PC-9 (cell line): ENCODE results near the gene SMIM43. TPM values are rescaled to one million over a fixed set of nuclear protein-coding genes. Genes with fewer than 3 reads are reported as not detected.
"Not testable (repeated sequence)": the region's sequence is repeated elsewhere in the genome, so short reads cannot be mapped to it uniquely, and the experiment has no call there.

Source experiments
- BruUV-seq: library from RNA; stranded (reverse); fragments of 400-500 nt; replicated peaks from 2 replicates; lab custom pipeline; 2021; lab: Mats Ljungman, UMichigan
- CTCF ChIA-PET: fragments of 300-600 bp; sonication (Branson Sonifier 250); formaldehyde crosslinking; loops from one replicate; lab custom pipeline; 2022; ENCODE audit warnings: antibody characterized with exemption; lab: Charles Lee
- POLR2A ChIA-PET: fragments of 300-600 bp; sonication (Branson Sonifier 250); formaldehyde crosslinking; loops from one replicate; lab custom pipeline; 2022; ENCODE audit warnings: antibody characterized with exemption; ENCODE audit not compliant: unreplicated experiment; lab: Charles Lee
- DNase-seq, 2 experiments: peaks; one replicate each; pipeline versions ENCODE4 v3.0.0 to v3.0.0-alpha.2; 2015 to 2022; ENCODE audit warnings: mixed read lengths in 1 of 2
- H2AFZ ChIP-seq: fragments of 200-600 bp; sonication (generic); 2 replicates; pipeline ENCODE4 v1.8.1; 2017; ENCODE audit warnings: antibody characterized with exemption
- H3F3A ChIP-seq: fragments of 200-600 bp; sonication (generic); 2 replicates; pipeline ENCODE4 v1.8.1; 2017; ENCODE audit warnings: antibody characterized with exemption, mild to moderate bottlenecking, low read depth; ENCODE audit not compliant: insufficient read depth
- H3K27ac ChIP-seq: fragments of 200-600 bp; sonication (generic); 2 replicates; pipeline ENCODE4 v1.6.1; 2016; ENCODE audit warnings: mixed run types
- H3K27me3 ChIP-seq: fragments of 200-600 bp; sonication (generic); 2 replicates; pipeline ENCODE4 v1.6.1; 2016; ENCODE audit warnings: low read depth, mixed run types; ENCODE audit not compliant: insufficient read depth
- H3K36me3 ChIP-seq: fragments of 200-600 bp; sonication (generic); 2 replicates; pipeline ENCODE4 v1.6.1; 2016; ENCODE audit warnings: low read depth, mixed run types
- H3K4me1 ChIP-seq: fragments of 200-600 bp; sonication (generic); replicated peaks from 2 replicates; pipeline ENCODE4 v1.6.1; 2016; ENCODE audit warnings: mixed run types; ENCODE audit not compliant: insufficient read depth
- H3K4me2 ChIP-seq: fragments of 200-600 bp; sonication (generic); 2 replicates; pipeline ENCODE4 v1.6.1; 2017; ENCODE audit warnings: mixed run types
- H3K4me3 ChIP-seq: fragments of 200-600 bp; sonication (generic); 2 replicates; pipeline ENCODE4 v1.6.1; 2016; ENCODE audit warnings: mixed run types
- H3K79me2 ChIP-seq: fragments of 200-600 bp; sonication (generic); 2 replicates; pipeline ENCODE4 v1.6.1; 2017; ENCODE audit warnings: low read depth, mixed run types
- H3K9me2 ChIP-seq: fragments of 200-600 bp; sonication (generic); 2 replicates; pipeline ENCODE4 v1.8.1; 2017; ENCODE audit warnings: mild to moderate bottlenecking; ENCODE audit not compliant: insufficient read depth
- H3K9me3 ChIP-seq: fragments of 200-600 bp; sonication (generic); 2 replicates; pipeline ENCODE4 v1.8.1; 2016; ENCODE audit warnings: low read depth; ENCODE audit not compliant: insufficient read depth
- H4K20me1 ChIP-seq: fragments of 200-600 bp; sonication (generic); 2 replicates; pipeline ENCODE4 v1.8.1; 2017; ENCODE audit not compliant: insufficient read depth
- EZH2 ChIP-seq: fragments of 200-600 bp; sonication (generic); IDR thresholded peaks from 2 replicates; pipeline ENCODE4 v1.8.0; 2017; ENCODE audit warnings: antibody characterized with exemption, low read depth
- intact Hi-C: fragments of 100-400 bp; cut with micrococcal nuclease; formaldehyde crosslinking; loops from one replicate; pipeline ENCODE4 v1.10.0; 2022; ENCODE audit not compliant: unreplicated experiment
- total RNA-seq: library from RNA; stranded (reverse); gene quantifications from 2 replicates; pipeline ENCODE4 v1.2.3, GENCODE V29; 2021
- TF ChIP-seq, protein P1 (sequence below): fragments of 200-600 bp; sonication (generic); conservative IDR thresholded peaks from 2 replicates; pipeline ENCODE4 v1.6.1; 2017; ENCODE audit warnings: mixed run types, antibody characterized with exemption, mild to moderate bottlenecking, moderate library complexity

The SMIM43 gene
- total RNA-seq, 1 experiment from 2014 or later = not detected

DNA sequence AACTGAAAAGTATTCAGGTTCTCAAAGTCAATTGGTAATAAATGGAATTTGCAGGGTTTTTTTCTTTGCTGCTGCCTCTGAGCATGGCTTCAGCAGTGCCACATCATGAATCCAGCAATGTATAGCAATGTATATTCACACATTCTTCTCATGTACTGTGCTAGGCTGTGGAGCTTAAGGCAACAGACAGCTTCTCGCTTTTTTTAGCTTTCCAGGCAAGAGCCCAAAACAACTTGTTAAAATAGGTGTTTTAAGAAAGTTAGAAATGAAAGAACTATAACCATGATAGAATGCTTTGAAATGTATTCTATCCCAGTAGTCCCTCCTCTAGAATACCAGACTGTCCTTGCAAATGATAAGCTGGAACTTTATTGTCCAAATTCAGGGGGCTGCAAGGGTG is 30.4 kb downstream of the SMIM43 start:
- Histone ChIP-seq H3K9me2 (no peaks in the 10 kb centered on the region), H3K27ac (no peak overlapping the region), H4K20me1 (no peaks in the 10 kb centered on the region), H2AFZ (no peak overlapping the region), H3K27me3 (no peaks in the 10 kb centered on the region), H3K4me3 (no peak overlapping the region), H3F3A (peaks cover 2% of the 10 kb centered on the region; the same call in 1 of the 2 replicates), H3K79me2 (no peaks in the 10 kb centered on the region), H3K4me1 (no peaks in the 10 kb centered on the region), H3K4me2 (no peak overlapping the region), H3K36me3 (no peaks in the 10 kb centered on the region), H3K9me3 (no peaks in the 10 kb centered on the region)
- no peak for DNase-seq
- CTCF ChIA-PET = interaction anchor here (0.5 to 0.6 kb wide), 2 partner anchors 23 to 66 kb away, joined by 3 to 5 read pairs; no protein-coding TSS in a partner anchor
- BruUV-seq = no TSS peak
- TF ChIP-seq, protein P1, sequence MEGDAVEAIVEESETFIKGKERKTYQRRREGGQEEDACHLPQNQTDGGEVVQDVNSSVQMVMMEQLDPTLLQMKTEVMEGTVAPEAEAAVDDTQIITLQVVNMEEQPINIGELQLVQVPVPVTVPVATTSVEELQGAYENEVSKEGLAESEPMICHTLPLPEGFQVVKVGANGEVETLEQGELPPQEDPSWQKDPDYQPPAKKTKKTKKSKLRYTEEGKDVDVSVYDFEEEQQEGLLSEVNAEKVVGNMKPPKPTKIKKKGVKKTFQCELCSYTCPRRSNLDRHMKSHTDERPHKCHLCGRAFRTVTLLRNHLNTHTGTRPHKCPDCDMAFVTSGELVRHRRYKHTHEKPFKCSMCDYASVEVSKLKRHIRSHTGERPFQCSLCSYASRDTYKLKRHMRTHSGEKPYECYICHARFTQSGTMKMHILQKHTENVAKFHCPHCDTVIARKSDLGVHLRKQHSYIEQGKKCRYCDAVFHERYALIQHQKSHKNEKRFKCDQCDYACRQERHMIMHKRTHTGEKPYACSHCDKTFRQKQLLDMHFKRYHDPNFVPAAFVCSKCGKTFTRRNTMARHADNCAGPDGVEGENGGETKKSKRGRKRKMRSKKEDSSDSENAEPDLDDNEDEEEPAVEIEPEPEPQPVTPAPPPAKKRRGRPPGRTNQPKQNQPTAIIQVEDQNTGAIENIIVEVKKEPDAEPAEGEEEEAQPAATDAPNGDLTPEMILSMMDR = no peak
- no peak for TF ChIP-seq EZH2
- intact Hi-C loops = no loop called here
- POLR2A ChIA-PET = no interaction called here

DNA sequence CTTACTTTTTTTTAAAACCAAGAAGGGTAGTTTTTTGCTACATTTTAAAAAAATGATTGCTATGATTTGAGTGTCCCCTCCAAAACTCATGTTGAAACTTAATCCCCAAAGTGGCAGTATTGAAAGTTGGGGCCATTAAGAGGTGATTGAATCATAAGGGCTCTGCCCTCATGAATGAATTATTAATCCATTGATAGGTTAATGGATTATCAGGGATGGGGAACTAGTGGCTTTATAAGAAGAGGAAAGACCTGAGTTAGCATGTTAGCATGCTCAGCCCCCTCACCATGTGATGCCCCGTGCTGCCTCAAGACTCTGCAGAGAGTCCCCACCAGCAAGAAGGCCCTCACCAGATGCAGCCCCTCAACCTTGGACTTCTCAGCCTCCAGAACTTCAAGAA is 31.0 kb downstream of the SMIM43 start:
- DNase-seq = no peak
- intact Hi-C loops = no loop called here
- H3K9me2 ChIP-seq = no peaks in the 10 kb centered on the region
- no peak overlapping the region for H3K4me3 ChIP-seq
- H3K36me3 ChIP-seq = no peaks in the 10 kb centered on the region
- H4K20me1 ChIP-seq = no peaks in the 10 kb centered on the region
- H3F3A ChIP-seq = peaks cover 8% of the 10 kb centered on the region
- no peak overlapping the region for H3K4me2 ChIP-seq
- CTCF ChIA-PET = no interaction called here
- H3K79me2 ChIP-seq = no peaks in the 10 kb centered on the region
- H3K27ac ChIP-seq = no peak overlapping the region
- POLR2A ChIA-PET = no interaction called here
- TF ChIP-seq EZH2 = no peak
- TF ChIP-seq, protein P1 = no peak
- no peak overlapping the region for H2AFZ ChIP-seq
- H3K4me1 ChIP-seq = peaks cover 3% of the 10 kb centered on the region; the same call in 1 of the 2 replicates
- BruUV-seq = no TSS peak
- no peaks in the 10 kb centered on the region for H3K9me3 ChIP-seq
- no peaks in the 10 kb centered on the region for H3K27me3 ChIP-seq

DNA sequence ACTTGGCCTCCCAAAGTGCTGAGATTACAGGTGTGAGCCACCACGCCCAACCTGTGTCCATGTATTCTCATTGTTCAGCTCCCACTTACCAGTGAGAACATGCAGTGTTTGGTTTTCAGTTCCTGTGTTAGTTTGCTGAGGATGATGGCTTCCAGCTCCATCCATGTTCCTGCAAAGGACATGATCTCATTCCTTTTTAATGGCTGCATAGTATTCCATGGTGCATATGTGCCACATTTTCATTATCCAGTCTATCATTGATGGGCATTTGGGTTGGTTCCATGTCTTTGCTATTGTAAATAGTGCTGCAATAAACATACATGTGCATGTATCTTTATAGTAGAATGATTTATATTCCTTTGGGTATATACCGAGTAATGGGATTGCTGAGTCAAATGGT is 35.2 kb downstream of the SMIM43 start:
- DNase-seq, BruUV-seq: not testable (repeated sequence)

DNA sequence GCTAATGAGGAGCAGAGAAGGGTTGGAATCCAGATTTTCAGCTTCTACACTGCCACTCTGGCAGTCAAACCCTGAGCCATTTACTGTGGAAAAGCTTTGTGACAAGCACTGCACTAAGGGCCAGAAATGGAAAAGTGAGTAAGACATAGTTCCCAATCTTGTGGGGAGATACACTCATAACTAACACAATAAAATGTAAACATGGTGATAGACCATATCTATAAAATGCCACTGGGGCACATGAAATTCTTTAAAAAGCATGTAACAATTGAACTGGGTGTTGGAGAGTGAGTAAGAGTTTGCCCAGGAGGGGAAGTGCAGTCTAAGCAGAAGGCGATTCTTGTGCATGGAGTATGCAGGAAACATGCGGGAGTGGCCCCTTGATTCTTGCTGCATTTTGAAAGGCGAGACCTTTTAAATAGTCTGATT is 36.2 kb downstream of the SMIM43 start:
- intact Hi-C loops = loop anchor here (10.0 kb wide), 1 partner anchor 54 kb away; no protein-coding TSS in a partner anchor
- TF ChIP-seq, protein P1 = no peak
- no peak for TF ChIP-seq EZH2
- H3K79me2 ChIP-seq = no peaks in the 10 kb centered on the region
- no peaks in the 10 kb centered on the region for H4K20me1 ChIP-seq
- peaks cover 16% of the 10 kb centered on the region for H3K4me1 ChIP-seq
- no peak overlapping the region for H3K4me3 ChIP-seq
- no peaks in the 10 kb centered on the region for H3K27me3 ChIP-seq
- H2AFZ ChIP-seq = no peak overlapping the region
- DNase-seq = peak in 1 of 2 experiments; percentile 84
- H3K9me3 ChIP-seq = no peaks in the 10 kb centered on the region
- H3K4me2 ChIP-seq = peak overlapping the region; percentile 32; the same call in 1 of the 2 replicates
- no peaks in the 10 kb centered on the region for H3K36me3 ChIP-seq
- CTCF ChIA-PET = no interaction called here
- H3F3A ChIP-seq = peaks cover 20% of the 10 kb centered on the region
- POLR2A ChIA-PET = no interaction called here
- H3K9me2 ChIP-seq = no peaks in the 10 kb centered on the region
- H3K27ac ChIP-seq = peak overlapping the region; percentile 56
- BruUV-seq = no TSS peak

More for the DNA sequence above, 35.2 kb downstream of the SMIM43 start:
- H3K79me2 ChIP-seq, H3K9me2 ChIP-seq, H3K4me2 ChIP-seq, H3K4me3 ChIP-seq, POLR2A ChIA-PET, H3K9me3 ChIP-seq, H3K27ac ChIP-seq, H2AFZ ChIP-seq, H3K27me3 ChIP-seq, H3K36me3 ChIP-seq, CTCF ChIA-PET, H4K20me1 ChIP-seq: not testable (repeated sequence)
- intact Hi-C loops = loop anchor here (10.0 kb wide), 1 partner anchor 55 kb away; no protein-coding TSS in a partner anchor
- Histone ChIP-seq H3F3A (peaks cover 20% of the 10 kb centered on the region), H3K4me1 (peaks cover 16% of the 10 kb centered on the region)
